ENCODE data around the gene RAB10. TPM values are rescaled to one million over a fixed set of nuclear protein-coding genes. Genes with fewer than 3 reads are reported as not detected.

Gene RAB10
- total and polyA plus RNA-seq, 2 of the 13 experiments (the other 11 are each of a cell fraction or from before 2014, with no cell fraction given), result 48.2 to 120 TPM

GRCh38 chr2:26178746-26179436, 145.0 kb downstream of the RAB10 start (continued):
- TF ChIP-seq KDM5B (CRISPR knock-in tag; IDR thresholded peaks at IDR 0.05; ENCODE audit: borderline replicate concordance) (no peak), ZBTB20 (CRISPR knock-in tag; IDR thresholded peaks at IDR 0.05; ENCODE audit: borderline replicate concordance, low read depth) (no peak), ZSCAN20 (CRISPR knock-in tag; IDR thresholded peaks at IDR 0.05; ENCODE audit: borderline replicate concordance) (no peak), MAX (IDR thresholded peaks at IDR 0.05) (no peak), RELA (CRISPR knock-in tag; IDR thresholded peaks at IDR 0.05) (no peak), MEIS1 (CRISPR knock-in tag; IDR thresholded peaks at IDR 0.05; ENCODE audit: borderline replicate concordance) (no peak), MTA1 (CRISPR knock-in tag; IDR thresholded peaks at IDR 0.05; ENCODE audit: borderline replicate concordance) (0 out of 2 replicates have a peak, but pooled peaks have one; percentile 38), ZNF747 (CRISPR knock-in tag; IDR thresholded peaks at IDR 0.05; ENCODE audit: borderline replicate concordance) (no peak), KLF9 (CRISPR knock-in tag; IDR thresholded peaks at IDR 0.05; ENCODE audit: low read depth) (no peak), ZNF567 (CRISPR knock-in tag; IDR thresholded peaks at IDR 0.05; ENCODE audit: borderline replicate concordance) (no peak), ZNF17 (CRISPR knock-in tag; IDR thresholded peaks at IDR 0.05) (no peak), ZNF687 (CRISPR knock-in tag; IDR thresholded peaks at IDR 0.05) (peak; percentile 52; the same call in 1 of the 2 replicates), SP1 (IDR thresholded peaks at IDR 0.05) (no peak), SP1 (CRISPR knock-in tag; IDR thresholded peaks at IDR 0.05) (0 out of 2 replicates have a peak, but pooled peaks have one; percentile 18), FOXP1 (IDR thresholded peaks at IDR 0.05) (no peak), FOXP1 (CRISPR knock-in tag; IDR thresholded peaks at IDR 0.05) (no peak)
- TF ChIP-seq, protein P1, sequence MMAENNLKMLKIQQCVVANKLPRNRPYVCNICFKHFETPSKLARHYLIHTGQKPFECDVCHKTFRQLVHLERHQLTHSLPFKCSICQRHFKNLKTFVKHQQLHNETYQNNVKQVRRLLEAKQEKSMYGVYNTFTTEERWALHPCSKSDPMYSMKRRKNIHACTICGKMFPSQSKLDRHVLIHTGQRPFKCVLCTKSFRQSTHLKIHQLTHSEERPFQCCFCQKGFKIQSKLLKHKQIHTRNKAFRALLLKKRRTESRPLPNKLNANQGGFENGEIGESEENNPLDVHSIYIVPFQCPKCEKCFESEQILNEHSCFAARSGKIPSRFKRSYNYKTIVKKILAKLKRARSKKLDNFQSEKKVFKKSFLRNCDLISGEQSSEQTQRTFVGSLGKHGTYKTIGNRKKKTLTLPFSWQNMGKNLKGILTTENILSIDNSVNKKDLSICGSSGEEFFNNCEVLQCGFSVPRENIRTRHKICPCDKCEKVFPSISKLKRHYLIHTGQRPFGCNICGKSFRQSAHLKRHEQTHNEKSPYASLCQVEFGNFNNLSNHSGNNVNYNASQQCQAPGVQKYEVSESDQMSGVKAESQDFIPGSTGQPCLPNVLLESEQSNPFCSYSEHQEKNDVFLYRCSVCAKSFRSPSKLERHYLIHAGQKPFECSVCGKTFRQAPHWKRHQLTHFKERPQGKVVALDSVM (CRISPR knock-in tag; IDR thresholded peaks at IDR 0.05), result peak; percentile 92
- TF ChIP-seq, protein P2, sequence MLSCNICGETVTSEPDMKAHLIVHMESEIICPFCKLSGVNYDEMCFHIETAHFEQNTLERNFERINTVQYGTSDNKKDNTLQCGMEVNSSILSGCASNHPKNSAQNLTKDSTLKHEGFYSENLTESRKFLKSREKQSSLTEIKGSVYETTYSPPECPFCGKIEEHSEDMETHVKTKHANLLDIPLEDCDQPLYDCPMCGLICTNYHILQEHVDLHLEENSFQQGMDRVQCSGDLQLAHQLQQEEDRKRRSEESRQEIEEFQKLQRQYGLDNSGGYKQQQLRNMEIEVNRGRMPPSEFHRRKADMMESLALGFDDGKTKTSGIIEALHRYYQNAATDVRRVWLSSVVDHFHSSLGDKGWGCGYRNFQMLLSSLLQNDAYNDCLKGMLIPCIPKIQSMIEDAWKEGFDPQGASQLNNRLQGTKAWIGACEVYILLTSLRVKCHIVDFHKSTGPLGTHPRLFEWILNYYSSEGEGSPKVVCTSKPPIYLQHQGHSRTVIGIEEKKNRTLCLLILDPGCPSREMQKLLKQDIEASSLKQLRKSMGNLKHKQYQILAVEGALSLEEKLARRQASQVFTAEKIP (CRISPR knock-in tag; IDR thresholded peaks at IDR 0.05; ENCODE audit: borderline replicate concordance), result no peak
- TF ChIP-seq, protein P3, sequence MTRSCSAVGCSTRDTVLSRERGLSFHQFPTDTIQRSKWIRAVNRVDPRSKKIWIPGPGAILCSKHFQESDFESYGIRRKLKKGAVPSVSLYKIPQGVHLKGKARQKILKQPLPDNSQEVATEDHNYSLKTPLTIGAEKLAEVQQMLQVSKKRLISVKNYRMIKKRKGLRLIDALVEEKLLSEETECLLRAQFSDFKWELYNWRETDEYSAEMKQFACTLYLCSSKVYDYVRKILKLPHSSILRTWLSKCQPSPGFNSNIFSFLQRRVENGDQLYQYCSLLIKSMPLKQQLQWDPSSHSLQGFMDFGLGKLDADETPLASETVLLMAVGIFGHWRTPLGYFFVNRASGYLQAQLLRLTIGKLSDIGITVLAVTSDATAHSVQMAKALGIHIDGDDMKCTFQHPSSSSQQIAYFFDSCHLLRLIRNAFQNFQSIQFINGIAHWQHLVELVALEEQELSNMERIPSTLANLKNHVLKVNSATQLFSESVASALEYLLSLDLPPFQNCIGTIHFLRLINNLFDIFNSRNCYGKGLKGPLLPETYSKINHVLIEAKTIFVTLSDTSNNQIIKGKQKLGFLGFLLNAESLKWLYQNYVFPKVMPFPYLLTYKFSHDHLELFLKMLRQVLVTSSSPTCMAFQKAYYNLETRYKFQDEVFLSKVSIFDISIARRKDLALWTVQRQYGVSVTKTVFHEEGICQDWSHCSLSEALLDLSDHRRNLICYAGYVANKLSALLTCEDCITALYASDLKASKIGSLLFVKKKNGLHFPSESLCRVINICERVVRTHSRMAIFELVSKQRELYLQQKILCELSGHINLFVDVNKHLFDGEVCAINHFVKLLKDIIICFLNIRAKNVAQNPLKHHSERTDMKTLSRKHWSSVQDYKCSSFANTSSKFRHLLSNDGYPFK (CRISPR knock-in tag; IDR thresholded peaks at IDR 0.05; ENCODE audit: borderline replicate concordance), result no peak

All from HepG2 (cell line).